ENCODE measurements around the gene GJB5. TPM values are rescaled to one million over a fixed set of nuclear protein-coding genes. Genes with fewer than 3 reads are reported as not detected.

GJB5 gene
- total and polyA plus RNA-seq, 8 donors = not detected

- ATAC-seq (no peak), FAIRE-seq (no peak), DNase-seq (no peak)
- no peaks in the 10 kb centered on the region for H3K27me3 ChIP-seq
- TF ChIP-seq CTCF (IDR thresholded peaks at IDR 0.05) = no peak
- peak overlapping the region in 1 of 4 donors; percentile 48 for H3K4me3 ChIP-seq
- intact Hi-C loops (cut with DNase I) = no loop called here
- no peak overlapping the region for H3K27ac ChIP-seq
- H3K9me3 ChIP-seq = no peaks in the 10 kb centered on the region
- H3K36me3 ChIP-seq = no peaks in the 10 kb centered on the region
- H3K4me1 ChIP-seq = peaks cover 0 to 13% (median 5%) of the 10 kb centered on the region in 3 donors
- 80 to 83% methylated on average over 2 of the region's 2 CpGs for WGBS, 2 donors
Measured at GRCh38 chr1:34780528-34780927, 25.7 kb downstream of the GJB5 start.

DNA sequence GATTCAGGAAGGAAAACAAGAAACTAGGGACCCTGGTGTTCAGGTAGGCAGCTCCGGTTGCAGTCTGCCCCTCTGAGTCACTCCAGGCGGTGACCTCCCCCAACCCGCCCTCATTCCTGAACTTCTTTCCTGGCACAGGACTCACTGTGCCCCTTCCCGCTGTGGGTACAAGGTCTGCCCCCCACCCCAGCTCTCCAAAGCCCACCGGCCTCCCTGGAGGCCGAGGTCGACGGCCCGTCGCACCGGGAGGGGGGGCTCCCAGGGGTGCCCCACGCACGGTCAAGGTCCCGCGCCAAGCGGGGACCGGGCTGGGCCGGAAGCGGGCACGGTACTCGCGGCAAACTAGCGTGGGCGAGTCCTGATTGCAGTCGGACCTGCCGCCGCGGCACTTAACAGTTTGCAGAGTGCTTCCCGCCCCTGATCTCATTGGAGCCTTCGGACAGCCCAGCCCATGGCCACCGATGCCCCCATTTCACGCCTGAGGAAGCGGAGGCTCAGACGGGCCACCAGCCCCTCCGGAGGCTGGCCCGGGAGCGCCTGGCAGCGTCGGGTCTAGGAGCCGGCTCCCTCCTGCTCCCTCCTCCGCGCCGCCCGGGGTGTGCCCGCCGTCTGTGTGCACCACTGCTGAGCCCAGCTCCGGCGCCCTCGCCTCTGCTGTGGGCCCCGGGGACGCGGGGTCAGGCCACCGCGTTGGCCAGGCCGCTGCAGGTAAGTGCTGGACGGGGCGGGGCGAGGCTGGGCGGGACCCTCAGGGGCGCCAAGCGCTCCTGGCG, 26.4 kb downstream of the GJB5 start, which contains the start of gene GJB3:
TSS of gene GJB3 (plus strand) at position 144 of the 773 bp plus-strand sequence. CDS start 3,549 bp downstream, outside the sequence.
- H3K9me3 ChIP-seq = no peaks in the 10 kb centered on the region
- no peak within 1 kb of the TSS for H3K27ac ChIP-seq
- WGBS, 2 donors = 1% methylated on average over 51 to 62 of the region's 62 CpGs
- peak within 1 kb of the TSS; percentile 16 to 48 (median 30) for H3K4me3 ChIP-seq
- DNase-seq (peak in 1 of 6 donors; percentile 74), FAIRE-seq (no peak), ATAC-seq (peak; percentile 58 to 70 (median 60))
- no peaks in the 10 kb centered on the region for H3K27me3 ChIP-seq
- no peaks in the 10 kb centered on the region for H3K36me3 ChIP-seq
- peaks cover 0 to 13% (median 5%) of the 10 kb centered on the region in 3 donors for H3K4me1 ChIP-seq
- TF ChIP-seq CTCF (IDR thresholded peaks at IDR 0.05) = no peak
- intact Hi-C loops (cut with DNase I) = no loop called here

GRCh38 chr1:34781844-34782391, 27.1 kb downstream of the GJB5 start:
- intact Hi-C loops (cut with DNase I) = no loop called here
- WGBS, 2 donors = 6 to 8% methylated on average over 18 of the region's 18 CpGs
- ATAC-seq (peak; percentile 32 to 40 (median 37)), DNase-seq (no peak), FAIRE-seq (no peak)
- Histone ChIP-seq H3K4me1 (peaks cover 0 to 13% (median 5%) of the 10 kb centered on the region in 3 donors), H3K27me3 (no peaks in the 10 kb centered on the region), H3K4me3 (peak overlapping the region in 2 of 4 donors; percentile 41 to 48), H3K27ac (no peak overlapping the region), H3K36me3 (no peaks in the 10 kb centered on the region), H3K9me3 (no peaks in the 10 kb centered on the region)
- no peak for TF ChIP-seq CTCF (IDR thresholded peaks at IDR 0.05)

DNA sequence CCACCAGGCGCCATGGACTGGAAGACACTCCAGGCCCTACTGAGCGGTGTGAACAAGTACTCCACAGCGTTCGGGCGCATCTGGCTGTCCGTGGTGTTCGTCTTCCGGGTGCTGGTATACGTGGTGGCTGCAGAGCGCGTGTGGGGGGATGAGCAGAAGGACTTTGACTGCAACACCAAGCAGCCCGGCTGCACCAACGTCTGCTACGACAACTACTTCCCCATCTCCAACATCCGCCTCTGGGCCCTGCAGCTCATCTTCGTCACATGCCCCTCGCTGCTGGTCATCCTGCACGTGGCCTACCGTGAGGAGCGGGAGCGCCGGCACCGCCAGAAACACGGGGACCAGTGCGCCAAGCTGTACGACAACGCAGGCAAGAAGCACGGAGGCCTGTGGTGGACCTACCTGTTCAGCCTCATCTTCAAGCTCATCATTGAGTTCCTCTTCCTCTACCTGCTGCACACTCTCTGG, 29.9 kb downstream of the GJB5 start:
- WGBS, 2 donors = 85 to 93% methylated on average over 28 of the region's 28 CpGs
- DNase-seq (no peak), ATAC-seq (no peak), FAIRE-seq (no peak)
- Histone ChIP-seq H3K27me3 (no peaks in the 10 kb centered on the region), H3K27ac (no peak overlapping the region), H3K4me1 (peaks cover 0 to 13% (median 5%) of the 10 kb centered on the region in 3 donors), H3K9me3 (no peaks in the 10 kb centered on the region), H3K36me3 (no peaks in the 10 kb centered on the region), H3K4me3 (no peak overlapping the region)
- intact Hi-C loops (cut with DNase I) = loop anchor here in 1 of 3 donors (5.0 kb wide), 1 partner anchor 68 kb away; no protein-coding TSS in a partner anchor
- no peak for TF ChIP-seq CTCF (IDR thresholded peaks at IDR 0.05)
